Stromal cell of bone marrow (primary cell): ENCODE results near the gene RABGAP1.
A peak's percentile ranks its signal among the peaks of the same experiment; 100 is the strongest.

ENCODE experiments used
- DNase-seq: peaks from one replicate; pipeline ENCODE4 v3.0.0-alpha.2; 2012; ENCODE audit warnings: low read depth

The RABGAP1 gene

DNA sequence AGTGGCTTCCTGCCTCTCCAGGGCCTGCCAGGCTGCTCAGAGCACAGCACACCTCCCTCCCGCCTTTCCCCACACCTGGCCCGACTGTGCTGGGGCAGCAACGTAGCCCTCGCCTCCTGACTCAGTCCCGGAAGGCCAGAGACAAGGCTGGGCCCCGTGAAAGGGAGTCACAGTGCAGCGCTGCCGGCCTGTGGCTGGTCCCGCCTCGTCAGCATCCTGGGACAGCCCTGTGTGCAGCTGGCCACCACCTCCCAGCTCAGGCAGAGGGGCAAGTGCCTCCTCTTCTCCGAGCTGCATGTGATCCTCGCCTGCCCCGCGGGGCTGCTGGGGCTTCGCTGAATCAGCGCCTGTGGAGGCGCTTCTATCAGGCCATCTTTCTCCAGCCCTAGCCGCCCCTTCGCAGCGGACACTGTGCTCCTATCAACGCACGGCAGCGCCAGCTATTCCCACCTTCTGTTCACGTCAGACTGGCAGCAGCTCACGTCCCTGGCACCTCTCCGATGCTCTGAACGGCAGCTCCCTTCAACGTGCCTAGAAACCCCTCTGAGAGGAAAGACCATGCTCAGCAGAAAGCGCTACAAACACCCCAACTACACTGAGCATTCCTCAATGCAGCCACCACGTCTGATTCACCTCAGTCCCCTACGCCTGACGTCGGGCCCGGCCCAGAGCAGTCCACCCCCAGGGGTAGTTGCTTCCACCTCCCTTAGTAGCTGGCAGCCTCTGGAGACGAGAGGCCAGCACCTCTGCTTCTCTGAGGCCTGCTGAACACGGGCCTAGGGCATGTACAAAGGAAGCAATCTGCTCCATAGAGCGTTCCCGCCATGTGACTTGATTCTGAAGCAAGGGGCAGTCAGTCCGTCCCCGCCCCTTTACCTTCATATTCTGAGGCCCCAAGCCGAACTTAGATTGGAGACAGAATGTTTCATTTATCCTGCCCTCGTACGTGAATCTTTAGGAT, 171.5 kb downstream of the RABGAP1 start:
- DNase-seq = no peak

DNA sequence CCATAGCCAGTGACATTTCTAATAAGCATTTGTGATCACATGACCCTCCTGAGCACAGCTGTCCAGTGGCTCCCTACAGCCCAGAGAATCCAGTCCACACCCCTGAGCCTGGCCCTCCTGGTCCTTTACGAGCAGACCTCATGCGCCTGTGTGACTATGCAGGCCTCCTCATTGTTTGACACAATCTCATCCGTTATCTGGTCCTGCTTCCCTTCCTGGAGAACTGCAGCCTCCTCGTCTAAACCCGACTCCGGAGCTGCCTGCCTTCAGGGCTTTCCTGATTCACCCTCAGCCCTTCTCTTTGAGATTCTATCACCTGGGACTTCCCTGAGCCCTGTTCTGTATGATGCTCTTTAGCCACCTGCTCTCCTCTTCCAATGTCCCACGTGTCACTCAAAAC, 172.4 kb downstream of the RABGAP1 start:
- DNase-seq = no peak

DNA sequence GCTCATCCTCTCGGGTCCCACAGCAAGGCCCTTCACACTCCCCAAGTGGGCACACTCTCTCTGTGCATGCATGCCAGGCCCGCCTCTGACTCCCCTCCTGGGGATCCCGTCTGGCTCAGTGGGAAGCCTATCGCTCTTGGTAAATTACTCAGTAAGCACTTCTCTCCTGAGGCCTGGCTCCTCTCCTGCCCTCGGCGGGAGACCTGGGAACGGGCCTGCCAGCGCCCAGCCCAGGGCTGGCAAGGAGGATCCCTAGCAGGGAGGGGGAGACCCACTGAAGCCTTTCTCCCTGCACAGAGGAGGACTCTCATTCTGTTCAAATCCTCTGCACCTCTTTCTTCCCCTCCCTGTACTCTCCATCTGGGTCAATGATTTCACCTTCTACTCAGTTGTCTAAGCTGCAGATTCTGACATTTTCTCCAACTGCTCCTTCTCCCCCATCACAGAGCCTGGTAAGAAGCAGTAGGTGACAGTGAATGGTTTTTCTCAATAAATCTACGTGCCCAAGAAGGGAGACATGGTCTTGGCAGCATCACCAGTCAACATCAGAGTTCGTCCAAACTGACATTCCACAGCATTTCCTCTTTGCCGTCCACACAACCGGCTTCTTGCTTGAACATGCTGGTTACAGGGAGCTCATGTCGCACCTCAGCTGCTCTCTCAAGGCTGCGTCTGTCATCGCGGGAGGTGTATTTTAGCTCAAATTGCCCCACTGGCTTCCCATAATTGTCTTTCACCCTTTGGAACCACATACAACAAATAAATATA, 174.5 kb downstream of the RABGAP1 start:
- no peak for DNase-seq

DNA sequence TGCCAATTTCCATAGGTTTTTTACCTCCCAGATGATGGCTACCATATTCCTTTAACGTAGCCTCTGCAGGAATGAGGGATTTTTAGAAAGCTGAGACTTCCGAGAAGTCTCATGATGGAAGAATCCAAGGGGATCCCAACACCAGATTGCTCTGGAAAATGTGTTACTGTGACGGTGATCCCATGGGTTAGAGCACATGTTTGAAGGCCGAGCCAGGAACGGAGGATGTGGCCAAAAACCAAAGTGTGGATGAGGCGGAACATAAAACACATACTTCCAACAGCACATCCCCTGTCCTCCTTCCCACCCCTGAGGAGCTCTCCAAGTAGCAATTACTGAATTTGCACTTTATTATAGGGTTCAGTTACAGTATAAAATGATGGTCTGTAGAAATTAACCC, 175.2 kb downstream of the RABGAP1 start:
- no peak for DNase-seq

DNA sequence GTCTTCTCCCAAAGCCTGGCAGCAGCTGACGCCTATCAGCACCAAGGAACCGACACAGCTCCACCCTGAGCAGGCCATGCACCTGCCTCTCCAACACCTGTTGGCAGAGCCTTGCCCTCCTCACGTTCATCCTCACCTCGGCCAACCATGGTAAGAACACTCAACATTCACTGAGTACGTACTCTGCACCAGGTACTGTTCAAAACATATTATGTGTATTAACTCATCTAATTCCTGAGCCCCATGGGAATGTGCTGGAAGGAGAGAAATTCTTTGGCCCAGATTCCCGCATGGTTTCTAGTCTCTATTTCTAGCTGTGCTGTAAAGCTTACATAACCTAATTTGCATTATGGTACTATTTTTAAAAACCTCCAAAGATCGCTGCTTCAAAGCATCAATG, 178.7 kb downstream of the RABGAP1 start:
- DNase-seq = no peak

DNA sequence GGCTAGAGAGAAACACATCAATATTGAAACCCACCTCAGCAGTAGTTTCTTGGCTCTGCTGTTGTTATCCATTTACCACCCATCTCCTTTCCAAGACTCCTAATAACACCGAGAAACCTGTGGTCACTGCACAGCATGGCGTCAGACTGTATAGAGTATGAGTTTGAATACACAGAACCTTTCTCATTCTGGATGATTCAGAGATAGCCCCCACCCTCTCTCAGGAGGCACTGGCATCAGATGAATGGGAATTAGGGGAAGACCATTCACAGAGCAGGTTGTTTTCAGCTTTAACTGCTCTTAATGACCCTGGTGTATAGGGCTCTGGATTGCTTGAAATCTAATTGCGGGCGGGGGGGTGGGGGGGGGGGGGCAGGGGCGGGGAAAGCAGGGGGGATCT, 179.3 kb downstream of the RABGAP1 start:
- no peak for DNase-seq

DNA sequence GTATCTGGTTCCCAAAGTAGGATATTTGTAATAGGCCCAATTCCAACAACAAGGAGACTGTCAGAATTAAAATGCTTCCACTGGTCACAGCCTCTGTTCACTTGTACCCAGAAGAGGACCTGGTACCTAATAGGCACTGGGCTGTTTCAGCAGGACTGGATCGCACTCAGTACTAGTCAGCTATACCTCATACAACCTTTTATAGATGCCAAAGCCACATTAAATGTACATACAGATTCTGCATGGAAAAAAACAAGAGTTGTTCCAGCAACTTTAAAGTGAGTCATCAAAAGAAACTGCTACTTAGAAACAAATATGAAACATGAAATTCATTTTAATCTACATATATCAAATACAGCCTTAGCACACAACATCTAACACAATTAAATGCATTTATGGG, 180.1 kb downstream of the RABGAP1 start:
- DNase-seq = no peak

DNA sequence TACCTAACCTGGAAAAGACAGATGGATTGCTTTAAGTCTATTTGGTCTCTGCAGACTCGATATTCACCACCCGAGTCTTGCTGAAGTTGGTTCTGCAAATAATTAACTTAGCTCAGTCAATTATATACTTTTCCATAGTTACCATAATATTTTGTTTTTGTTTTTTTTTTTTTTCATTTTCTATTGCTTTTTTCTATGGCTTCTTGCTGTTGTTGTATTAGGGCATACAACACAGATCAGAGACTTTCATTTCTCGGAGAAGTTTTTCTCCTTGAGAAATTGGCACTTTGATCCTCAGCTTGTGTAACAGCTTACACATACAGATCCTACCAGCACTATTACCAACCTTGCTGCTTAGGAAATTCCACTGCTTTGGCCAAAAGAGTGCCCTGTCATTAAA, 180.6 kb downstream of the RABGAP1 start:
- DNase-seq = no peak

DNA sequence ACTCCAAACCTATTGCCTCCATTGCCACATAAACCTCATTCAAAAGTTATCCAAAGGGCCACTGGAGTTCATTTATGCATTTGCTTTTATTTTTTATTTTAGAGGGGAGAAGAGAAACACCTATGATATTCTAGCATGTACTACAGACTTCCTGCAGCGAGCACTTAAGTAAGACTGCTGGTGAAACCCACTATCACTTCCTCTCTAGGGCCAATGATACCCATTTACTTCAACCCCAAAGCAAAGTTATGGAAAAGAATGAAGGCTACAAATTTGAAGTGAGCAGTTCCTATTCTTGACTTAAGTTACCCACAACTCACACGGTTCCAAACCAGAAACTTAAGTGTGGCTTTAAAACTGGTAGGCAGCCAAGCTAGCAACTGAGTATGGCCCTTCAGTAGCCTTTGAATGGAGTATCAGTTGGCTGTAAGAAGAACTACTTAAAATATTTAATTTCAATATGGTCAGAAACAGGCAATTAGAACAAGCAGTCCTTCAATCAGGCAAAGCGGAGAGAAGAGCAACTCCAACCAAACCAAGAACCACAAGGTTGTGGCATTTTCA, 186.8 kb downstream of the RABGAP1 start:
- DNase-seq = no peak

DNA sequence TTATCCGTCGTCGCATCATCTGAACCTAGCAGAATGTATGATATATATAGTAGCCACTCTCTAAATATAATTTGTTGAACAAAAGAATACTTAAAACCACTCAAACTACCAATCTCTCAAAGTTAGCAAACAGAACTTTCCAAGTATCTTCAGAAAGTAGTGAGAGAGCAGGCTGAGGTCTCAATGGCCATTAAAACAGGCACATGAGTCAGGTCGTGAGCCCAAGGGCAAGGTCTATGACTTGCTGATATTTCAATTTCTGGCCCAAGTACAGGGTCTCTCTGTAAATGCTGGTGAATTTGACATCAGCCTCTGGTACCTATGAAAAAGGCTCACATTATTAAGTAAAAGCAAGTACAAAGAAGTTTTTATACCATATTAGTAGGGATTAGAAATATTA, 187.8 kb downstream of the RABGAP1 start:
- DNase-seq = no peak

DNA sequence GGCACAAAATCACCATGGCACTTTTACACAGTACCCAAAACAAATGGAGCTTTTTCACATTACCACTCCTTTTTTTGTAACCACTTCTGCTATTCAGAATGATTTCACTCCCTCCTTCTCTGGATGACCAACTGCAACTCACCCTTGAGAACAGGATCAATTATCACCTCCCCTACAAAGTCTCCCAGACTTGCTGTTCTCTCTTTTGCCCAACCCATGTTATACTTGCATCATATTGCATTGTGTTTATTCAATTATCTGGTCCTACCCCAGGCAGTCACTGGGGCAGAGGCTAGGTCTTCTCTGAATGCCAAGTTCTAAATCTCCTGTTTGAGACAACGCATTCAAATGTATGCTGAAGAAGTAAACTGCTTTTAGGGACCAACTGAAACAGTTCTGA, 188.6 kb downstream of the RABGAP1 start:
- no peak for DNase-seq

DNA sequence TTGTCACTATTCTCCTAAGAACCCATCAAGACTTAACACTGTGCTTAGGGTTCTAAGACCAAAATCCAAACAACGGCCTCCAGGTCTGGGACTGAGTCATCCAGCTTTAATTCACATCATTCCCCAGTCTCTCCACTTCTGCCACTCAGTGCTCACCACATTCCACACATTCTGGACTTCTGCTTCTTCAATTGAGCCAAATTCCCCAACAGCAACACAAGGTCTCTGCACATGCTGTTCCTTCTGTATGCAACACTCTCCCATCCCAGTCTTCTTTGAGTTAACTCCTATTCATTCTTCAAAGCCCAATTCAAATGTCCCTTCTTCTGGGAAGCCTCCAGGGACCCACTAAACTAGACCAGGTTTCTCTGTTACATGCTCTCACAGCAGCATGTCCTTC, 190.4 kb downstream of the RABGAP1 start:
- DNase-seq = no peak

DNA sequence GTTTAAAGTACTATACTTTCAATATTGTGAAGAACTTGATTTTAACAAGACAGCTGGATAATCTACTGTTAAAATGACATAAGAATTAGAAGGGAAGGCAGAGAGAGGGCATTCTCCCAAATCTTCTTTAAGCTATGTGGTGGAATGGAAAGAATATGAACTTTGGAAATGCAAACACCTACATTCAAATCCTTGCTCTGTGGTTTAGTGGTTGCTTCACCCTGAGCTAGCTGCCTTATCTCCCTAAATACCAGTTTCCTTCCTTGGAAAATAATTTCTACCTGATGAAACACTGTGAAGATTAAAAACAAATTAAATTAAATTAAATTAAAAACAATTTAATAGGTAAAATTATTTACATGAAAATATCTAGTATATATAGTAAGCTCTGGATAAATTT, 191.2 kb downstream of the RABGAP1 start:
- no peak for DNase-seq

DNA sequence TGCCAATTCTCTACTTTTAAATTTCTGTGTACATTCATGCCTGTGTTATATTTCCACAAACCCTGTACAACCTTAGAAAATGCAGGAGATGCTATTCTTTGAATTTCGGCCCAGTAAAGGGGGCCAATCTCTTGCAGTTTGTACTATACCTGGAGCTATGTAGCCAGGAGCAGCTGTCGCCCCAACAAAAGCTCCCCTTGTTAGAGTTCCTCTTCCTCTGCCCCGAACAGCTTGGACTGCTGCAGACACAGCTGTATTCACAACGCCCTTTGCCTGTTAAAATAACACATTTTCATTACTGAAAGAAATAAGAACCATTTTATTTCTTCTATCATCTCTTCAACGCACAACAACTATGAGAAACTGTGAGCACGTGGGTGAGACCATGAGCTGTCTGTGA, 191.9 kb downstream of the RABGAP1 start:
- no peak for DNase-seq

DNA sequence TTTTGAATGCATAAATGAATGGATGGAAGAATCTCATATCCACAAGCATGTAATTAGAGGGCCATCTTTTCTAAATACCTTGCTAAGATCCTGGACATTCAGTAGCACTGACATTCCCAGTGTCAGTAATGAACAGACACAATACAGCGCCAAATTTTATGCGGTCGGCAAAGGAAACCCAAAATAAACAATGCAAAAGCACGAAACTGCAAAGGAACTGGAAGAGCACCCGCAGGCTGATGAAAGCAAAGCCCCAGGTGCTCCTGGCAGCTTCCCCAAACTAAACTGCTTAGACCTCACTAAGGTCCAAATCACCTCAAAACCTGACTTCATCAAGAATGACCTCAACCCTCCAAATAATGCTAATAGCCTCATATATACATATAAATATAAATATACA, 194.6 kb downstream of the RABGAP1 start:
- DNase-seq = no peak

DNA sequence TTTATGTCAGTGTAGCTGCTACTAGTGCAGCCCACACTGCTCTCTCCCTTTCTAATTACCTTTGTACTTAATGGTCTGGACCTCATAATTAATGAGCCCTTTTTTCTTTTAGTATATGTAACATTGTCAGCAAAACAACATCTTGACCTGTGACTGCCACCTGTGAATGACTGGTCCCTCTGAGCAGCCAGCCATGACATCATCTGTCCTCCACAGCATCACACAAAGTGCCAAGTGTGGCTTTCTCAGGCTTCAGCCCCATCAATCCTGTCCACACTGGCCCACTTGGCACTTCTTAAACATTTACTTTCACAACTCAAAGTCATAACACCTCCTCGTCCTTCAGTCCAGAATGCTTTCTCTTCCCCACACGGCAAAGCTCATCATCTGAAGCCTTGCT, 197.3 kb downstream of the RABGAP1 start:
- no peak for DNase-seq

DNA sequence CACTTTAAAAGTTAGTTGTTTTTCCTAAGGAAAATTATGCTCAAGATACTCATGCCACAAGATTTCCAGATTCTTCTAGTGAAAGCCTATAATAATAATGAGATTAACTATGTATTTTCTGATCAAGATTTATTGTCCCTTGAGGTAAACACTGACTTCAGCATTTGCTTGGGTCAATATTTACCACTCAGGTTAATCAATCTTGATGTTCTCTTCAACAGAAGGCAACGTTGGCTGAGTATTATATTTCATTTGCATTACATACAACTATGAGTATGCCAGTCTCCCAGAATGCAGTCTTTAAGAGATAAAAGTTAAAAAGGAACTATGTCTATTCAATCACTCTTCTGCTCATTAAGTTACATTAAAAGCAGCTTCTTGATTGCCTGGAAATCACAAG, 208.2 kb downstream of the RABGAP1 start:
- no peak for DNase-seq

DNA sequence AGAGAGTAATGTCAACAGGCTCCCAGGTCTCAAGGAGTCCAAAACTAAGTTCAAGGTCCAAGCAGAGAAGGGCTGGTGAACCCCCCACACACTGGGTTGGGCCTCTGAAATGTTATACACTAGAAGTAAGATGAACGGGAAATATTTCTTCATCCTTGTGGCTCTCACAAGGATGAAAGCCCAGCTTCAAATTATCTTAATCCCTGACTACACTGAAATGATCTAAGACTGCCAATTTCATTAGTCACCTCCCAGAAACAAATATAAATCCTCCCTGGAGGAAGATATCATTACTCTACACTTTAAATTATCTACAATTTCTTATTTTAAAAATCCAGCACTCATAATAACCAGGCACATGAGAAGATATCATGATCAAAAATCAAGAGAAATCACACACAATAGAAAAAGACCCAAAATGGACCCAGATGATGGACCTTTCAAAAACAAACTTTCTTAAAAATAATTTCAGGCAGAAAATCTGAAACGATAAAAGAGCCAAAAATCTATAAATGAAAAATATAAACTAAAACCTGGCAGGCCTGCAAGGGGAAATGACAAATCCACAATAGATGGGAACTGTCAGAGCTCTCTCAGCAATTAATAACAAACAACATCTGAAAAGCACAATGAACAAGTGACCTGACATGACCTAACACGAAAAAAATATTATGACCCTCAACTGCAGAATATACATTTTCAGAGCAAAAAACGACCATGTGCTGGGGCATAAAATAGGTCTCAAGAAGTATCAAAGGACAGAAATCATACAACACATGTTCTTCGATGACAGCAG, 210.1 kb downstream of the RABGAP1 start:
- peak; percentile 13 for DNase-seq
